Neural cell (in vitro differentiated cells): Measurements from ENCODE around the gene SMOC1. TPM values are rescaled to one million over a fixed set of nuclear protein-coding genes. Genes with fewer than 3 reads are reported as not detected.

Experiments used
- H2AFZ ChIP-seq: fragments of 200-600, 300-800 bp; sonication (generic), shearing (Covaris generic); 2 replicates; pipeline ENCODE4 v1.6.0; 2014; ENCODE audit warnings: low read depth, mild to moderate bottlenecking, antibody characterized with exemption, low read length, moderate library complexity
- H3F3A ChIP-seq: fragments of 200-600 bp; shearing (Covaris generic); 2 replicates; pipeline ENCODE4 v1.6.1; 2016; ENCODE audit warnings: mild to moderate bottlenecking, moderate library complexity, mixed read lengths, antibody characterized with exemption, low read length; ENCODE audit not compliant: insufficient read depth, poor library complexity, severe bottlenecking
- H3K27ac ChIP-seq: fragments of 200-600, 300-800 bp; sonication (generic), shearing (Covaris generic); 2 replicates; pipeline ENCODE4 v1.5.1; 2014; ENCODE audit warnings: mild to moderate bottlenecking, low read length, moderate library complexity
- H3K27me3 ChIP-seq: fragments of 300-800, 200-600 bp; sonication (generic), shearing (Covaris generic); 2 replicates; pipeline ENCODE4 v1.6.0; 2014; ENCODE audit warnings: mild to moderate bottlenecking, low read depth, low read length, moderate library complexity; ENCODE audit not compliant: insufficient read depth
- H3K36me3 ChIP-seq: fragments of 300-800, 200-600 bp; sonication (generic), shearing (Covaris generic); 2 replicates; pipeline ENCODE4 v1.5.1; 2014; ENCODE audit warnings: mild to moderate bottlenecking, antibody characterized with exemption, low read length, moderate library complexity; ENCODE audit not compliant: insufficient read depth
- H3K4me2 ChIP-seq: fragments of 300-800, 200-600 bp; sonication (generic), shearing (Covaris generic); 2 replicates; pipeline ENCODE4 v1.6.0; 2014; ENCODE audit warnings: mild to moderate bottlenecking, low read length
- H3K4me3 ChIP-seq: fragments of 300-800, 200-600 bp; sonication (generic), shearing (Covaris generic); 2 replicates; pipeline ENCODE4 v1.5.1; 2014; ENCODE audit warnings: mild to moderate bottlenecking, low read length, moderate library complexity
- H3K79me2 ChIP-seq: fragments of 200-600 bp; shearing (Covaris generic); replicated peaks from 2 replicates; pipeline ENCODE4 v1.6.0; 2014; ENCODE audit warnings: mild to moderate bottlenecking, low read length, moderate library complexity; ENCODE audit not compliant: insufficient read depth
- H3K9ac ChIP-seq: fragments of 300-800, 200-600 bp; sonication (generic), shearing (Covaris generic); 2 replicates; pipeline ENCODE4 v1.6.1; 2016; ENCODE audit warnings: mild to moderate bottlenecking, low read length, mixed read lengths
- H3K9me2 ChIP-seq: fragments of 200-600 bp; shearing (Covaris generic); 2 replicates; pipeline ENCODE4 v1.6.1; 2016; ENCODE audit warnings: mild to moderate bottlenecking, low read length, mixed read lengths; ENCODE audit not compliant: insufficient read depth
- H3K9me3 ChIP-seq: fragments of 200-600, 300-800 bp; sonication (generic), shearing (Covaris generic); 2 replicates; pipeline ENCODE4 v1.6.1; 2016; ENCODE audit warnings: mild to moderate bottlenecking, mixed run types, low read length, moderate library complexity, mixed read lengths
- H4K20me1 ChIP-seq: fragments of 200-600 bp; shearing (Covaris generic); 2 replicates; pipeline ENCODE4 v1.6.1; 2016; ENCODE audit warnings: mild to moderate bottlenecking, mixed run types; ENCODE audit not compliant: insufficient read depth
- EP300 ChIP-seq: fragments of 450-650 bp; conservative IDR thresholded peaks from 2 replicates; pipeline ENCODE4 v1.6.1; 2014; ENCODE audit warnings: antibody characterized with exemption, mild to moderate bottlenecking, moderate library complexity; ENCODE audit not compliant: poor library complexity, severe bottlenecking
- EZH2 ChIP-seq: fragments of 200-600, 300-800 bp; shearing (Covaris generic), sonication (generic); IDR thresholded peaks from 2 replicates; pipeline ENCODE4 v1.6.1; 2014; ENCODE audit warnings: antibody characterized with exemption, low read length, borderline replicate concordance, mild to moderate bottlenecking; ENCODE audit not compliant: insufficient read depth, poor library complexity, severe bottlenecking
- MXI1 ChIP-seq: fragments of 450-650 bp; conservative IDR thresholded peaks from 2 replicates; pipeline ENCODE4 v1.6.1; 2014; ENCODE audit warnings: antibody characterized with exemption, mild to moderate bottlenecking; ENCODE audit not compliant: poor library complexity, severe bottlenecking
- POLR2AphosphoS5 ChIP-seq: IDR thresholded peaks from 2 replicates; pipeline ENCODE4 v1.6.1; 2012
- RAD21 ChIP-seq: fragments of 450-650 bp; conservative IDR thresholded peaks from 2 replicates; pipeline ENCODE4 v1.6.1; 2014; ENCODE audit warnings: antibody characterized with exemption, mild to moderate bottlenecking, moderate library complexity
- SMC3 ChIP-seq: fragments of 450-650 bp; conservative IDR thresholded peaks from 2 replicates; pipeline ENCODE4 v1.6.1; 2014; ENCODE audit warnings: antibody characterized with exemption, mild to moderate bottlenecking, moderate library complexity; ENCODE audit not compliant: poor library complexity
- TAF1 ChIP-seq: IDR thresholded peaks from 2 replicates; pipeline ENCODE4 v1.6.1; 2012; ENCODE audit warnings: low read depth
- polyA plus RNA-seq: library from polyadenylated mRNA; depleted of rRNA; stranded (reverse); fragments of >200 nt; gene quantifications from 2 replicates; pipeline ENCODE4 v1.2.3, GENCODE V29; 2014
- TF ChIP-seq, protein P1 (sequence below): fragments of 450-650 bp; IDR thresholded peaks from 2 replicates; pipeline ENCODE4 v1.5.1; 2014; ENCODE audit warnings: antibody characterized with exemption, mild to moderate bottlenecking, moderate library complexity; ENCODE audit not compliant: poor library complexity, severe bottlenecking
- TF ChIP-seq, protein P2 (sequence below): IDR thresholded peaks from 2 replicates; pipeline ENCODE4 v1.6.1; 2012; ENCODE audit warnings: borderline replicate concordance

SMOC1 gene
- polyA plus RNA-seq, 1 donor from 2014 or later, result 8.7 TPM

DNA sequence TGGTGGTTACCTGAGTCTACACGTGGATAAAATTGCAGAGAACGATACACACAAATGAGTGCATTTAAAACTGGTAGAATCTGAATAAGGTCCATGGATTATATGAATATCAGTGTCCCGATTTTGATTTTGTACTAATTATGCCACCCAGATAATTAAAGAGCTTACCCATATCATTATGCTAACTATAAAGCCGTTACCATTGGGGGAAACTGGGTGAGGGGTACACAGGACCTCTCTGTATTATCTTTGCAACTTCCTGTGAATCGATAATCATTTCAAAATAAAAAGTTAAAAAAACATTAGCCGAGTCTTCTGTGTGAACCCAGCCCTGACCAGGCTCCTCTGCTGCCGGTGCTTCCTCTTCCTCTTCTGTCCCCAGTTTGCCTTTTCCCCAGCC lies 107.1 kb downstream of the SMOC1 start:
- H3K27ac ChIP-seq, result no peak overlapping the region
- H3F3A ChIP-seq, result no peaks in the 10 kb centered on the region
- TF ChIP-seq MXI1, result no peak
- no peak for TF ChIP-seq EZH2
- TF ChIP-seq TAF1, result no peak
- TF ChIP-seq, protein P1, sequence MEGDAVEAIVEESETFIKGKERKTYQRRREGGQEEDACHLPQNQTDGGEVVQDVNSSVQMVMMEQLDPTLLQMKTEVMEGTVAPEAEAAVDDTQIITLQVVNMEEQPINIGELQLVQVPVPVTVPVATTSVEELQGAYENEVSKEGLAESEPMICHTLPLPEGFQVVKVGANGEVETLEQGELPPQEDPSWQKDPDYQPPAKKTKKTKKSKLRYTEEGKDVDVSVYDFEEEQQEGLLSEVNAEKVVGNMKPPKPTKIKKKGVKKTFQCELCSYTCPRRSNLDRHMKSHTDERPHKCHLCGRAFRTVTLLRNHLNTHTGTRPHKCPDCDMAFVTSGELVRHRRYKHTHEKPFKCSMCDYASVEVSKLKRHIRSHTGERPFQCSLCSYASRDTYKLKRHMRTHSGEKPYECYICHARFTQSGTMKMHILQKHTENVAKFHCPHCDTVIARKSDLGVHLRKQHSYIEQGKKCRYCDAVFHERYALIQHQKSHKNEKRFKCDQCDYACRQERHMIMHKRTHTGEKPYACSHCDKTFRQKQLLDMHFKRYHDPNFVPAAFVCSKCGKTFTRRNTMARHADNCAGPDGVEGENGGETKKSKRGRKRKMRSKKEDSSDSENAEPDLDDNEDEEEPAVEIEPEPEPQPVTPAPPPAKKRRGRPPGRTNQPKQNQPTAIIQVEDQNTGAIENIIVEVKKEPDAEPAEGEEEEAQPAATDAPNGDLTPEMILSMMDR, result no peak
- no peak for TF ChIP-seq SMC3
- TF ChIP-seq, protein P2, sequence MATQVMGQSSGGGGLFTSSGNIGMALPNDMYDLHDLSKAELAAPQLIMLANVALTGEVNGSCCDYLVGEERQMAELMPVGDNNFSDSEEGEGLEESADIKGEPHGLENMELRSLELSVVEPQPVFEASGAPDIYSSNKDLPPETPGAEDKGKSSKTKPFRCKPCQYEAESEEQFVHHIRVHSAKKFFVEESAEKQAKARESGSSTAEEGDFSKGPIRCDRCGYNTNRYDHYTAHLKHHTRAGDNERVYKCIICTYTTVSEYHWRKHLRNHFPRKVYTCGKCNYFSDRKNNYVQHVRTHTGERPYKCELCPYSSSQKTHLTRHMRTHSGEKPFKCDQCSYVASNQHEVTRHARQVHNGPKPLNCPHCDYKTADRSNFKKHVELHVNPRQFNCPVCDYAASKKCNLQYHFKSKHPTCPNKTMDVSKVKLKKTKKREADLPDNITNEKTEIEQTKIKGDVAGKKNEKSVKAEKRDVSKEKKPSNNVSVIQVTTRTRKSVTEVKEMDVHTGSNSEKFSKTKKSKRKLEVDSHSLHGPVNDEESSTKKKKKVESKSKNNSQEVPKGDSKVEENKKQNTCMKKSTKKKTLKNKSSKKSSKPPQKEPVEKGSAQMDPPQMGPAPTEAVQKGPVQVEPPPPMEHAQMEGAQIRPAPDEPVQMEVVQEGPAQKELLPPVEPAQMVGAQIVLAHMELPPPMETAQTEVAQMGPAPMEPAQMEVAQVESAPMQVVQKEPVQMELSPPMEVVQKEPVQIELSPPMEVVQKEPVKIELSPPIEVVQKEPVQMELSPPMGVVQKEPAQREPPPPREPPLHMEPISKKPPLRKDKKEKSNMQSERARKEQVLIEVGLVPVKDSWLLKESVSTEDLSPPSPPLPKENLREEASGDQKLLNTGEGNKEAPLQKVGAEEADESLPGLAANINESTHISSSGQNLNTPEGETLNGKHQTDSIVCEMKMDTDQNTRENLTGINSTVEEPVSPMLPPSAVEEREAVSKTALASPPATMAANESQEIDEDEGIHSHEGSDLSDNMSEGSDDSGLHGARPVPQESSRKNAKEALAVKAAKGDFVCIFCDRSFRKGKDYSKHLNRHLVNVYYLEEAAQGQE, result no peak
- no peak for TF ChIP-seq POLR2AphosphoS5
- no peak for TF ChIP-seq RAD21
- TF ChIP-seq EP300, result no peak
- H4K20me1 ChIP-seq, result no peaks in the 10 kb centered on the region
- no peak overlapping the region for H3K4me2 ChIP-seq
- no peaks in the 10 kb centered on the region for H3K36me3 ChIP-seq
- H3K27me3 ChIP-seq, result no peaks in the 10 kb centered on the region
- H3K9ac ChIP-seq, result no peak overlapping the region
- no peaks in the 10 kb centered on the region for H3K79me2 ChIP-seq
- no peaks in the 10 kb centered on the region for H3K9me2 ChIP-seq
- H2AFZ ChIP-seq, result no peak overlapping the region
- no peak overlapping the region for H3K4me3 ChIP-seq
- H3K9me3 ChIP-seq, result no peaks in the 10 kb centered on the region

DNA sequence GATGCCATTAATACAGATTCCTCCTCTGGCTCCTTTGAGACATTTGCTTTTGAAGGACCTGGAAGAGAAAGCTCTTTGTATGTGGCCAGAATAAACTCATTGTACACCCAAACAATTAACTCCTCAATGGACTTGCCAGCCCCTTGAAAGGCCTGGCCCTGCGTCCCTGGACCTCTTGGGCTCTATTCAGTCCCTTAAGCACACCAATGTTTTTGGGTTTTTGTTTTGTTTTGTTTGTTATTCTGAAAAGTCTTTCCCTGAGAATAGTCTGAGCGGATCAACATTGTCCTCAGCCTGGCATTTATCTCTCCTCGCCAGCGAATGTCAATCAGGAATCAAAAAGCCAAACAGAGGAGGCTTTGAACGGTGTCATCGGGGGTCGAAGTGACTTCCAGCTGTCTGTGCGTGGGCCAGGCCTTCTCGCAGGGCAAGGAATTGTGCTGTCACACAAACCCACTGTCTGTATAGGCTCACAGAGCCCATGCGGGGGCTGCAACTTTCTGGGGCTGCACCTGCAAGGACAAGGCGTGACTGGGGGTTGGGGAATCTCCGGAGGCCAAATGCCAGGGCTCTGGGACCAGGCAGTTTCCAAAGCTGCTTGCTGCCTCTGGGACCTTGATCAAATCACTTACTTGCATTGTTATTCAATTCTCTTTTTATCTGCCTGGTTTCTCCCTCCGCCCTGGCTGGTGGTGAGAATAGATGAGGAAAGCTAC lies 108.3 kb downstream of the SMOC1 start:
- Histone ChIP-seq H3K27me3 (no peaks in the 10 kb centered on the region), H3K79me2 (no peaks in the 10 kb centered on the region), H3F3A (no peaks in the 10 kb centered on the region), H3K4me2 (no peak overlapping the region), H3K4me3 (no peak overlapping the region), H3K9me2 (no peaks in the 10 kb centered on the region), H2AFZ (no peak overlapping the region), H3K9me3 (no peaks in the 10 kb centered on the region), H3K27ac (no peak overlapping the region), H3K9ac (no peak overlapping the region), H3K36me3 (no peaks in the 10 kb centered on the region), H4K20me1 (no peaks in the 10 kb centered on the region)
- TF ChIP-seq TAF1 (no peak), EP300 (no peak), EZH2 (no peak), POLR2AphosphoS5 (no peak), RAD21 (no peak), MXI1 (no peak), SMC3 (no peak)
- TF ChIP-seq, protein P2, result no peak
- TF ChIP-seq, protein P1, result no peak
